GM18502 (cell line): ENCODE results near the gene STAG2.

Source experiments
- ATAC-seq: cut with Tn5 transposase; IDR thresholded peaks from one replicate; pipeline ENCODE4 v1.9.1; 2021; ENCODE audit warnings: mild to moderate bottlenecking; ENCODE audit not compliant: unreplicated experiment, poor library complexity

Gene STAG2

DNA sequence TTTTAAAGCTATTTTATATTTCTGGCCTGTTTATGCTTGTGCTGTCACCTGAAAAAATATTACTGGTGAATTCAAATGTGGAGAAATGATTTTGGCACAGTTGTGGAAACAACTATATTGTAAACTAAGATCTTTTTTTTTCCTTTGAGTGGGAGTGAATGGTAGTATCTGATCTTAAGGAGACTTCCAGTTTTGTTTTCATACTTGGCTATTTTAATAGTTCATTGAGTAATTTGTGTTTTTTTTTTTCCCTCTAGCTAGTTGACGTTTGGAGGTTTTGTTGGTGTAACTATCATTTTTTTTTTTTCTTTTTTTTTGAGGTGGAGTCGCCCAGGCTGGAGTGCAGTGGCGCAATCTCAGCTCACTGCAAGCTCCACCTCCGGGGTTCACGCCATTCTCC is 10.5 kb downstream of the STAG2 start:
- no peak for ATAC-seq

DNA sequence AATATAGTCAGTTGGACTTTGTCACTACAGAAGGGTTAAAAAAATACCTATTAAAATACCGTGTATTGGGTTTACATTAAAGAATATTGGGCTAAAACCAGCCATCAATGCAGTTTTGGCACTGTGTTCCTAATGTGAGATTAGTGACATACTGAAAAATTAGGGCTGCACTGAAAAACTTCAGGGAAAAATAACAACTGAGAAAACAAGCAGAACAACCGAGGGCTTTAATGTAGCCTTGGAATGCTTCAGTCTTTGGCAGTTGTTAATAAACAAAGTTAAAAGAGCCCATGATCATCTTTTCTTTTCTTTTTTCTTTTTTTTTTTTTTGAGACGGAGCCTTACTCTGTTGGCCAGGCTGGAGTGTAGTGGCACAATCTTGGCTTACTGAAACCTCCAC is 12.4 kb downstream of the STAG2 start:
- ATAC-seq, result no peak

DNA sequence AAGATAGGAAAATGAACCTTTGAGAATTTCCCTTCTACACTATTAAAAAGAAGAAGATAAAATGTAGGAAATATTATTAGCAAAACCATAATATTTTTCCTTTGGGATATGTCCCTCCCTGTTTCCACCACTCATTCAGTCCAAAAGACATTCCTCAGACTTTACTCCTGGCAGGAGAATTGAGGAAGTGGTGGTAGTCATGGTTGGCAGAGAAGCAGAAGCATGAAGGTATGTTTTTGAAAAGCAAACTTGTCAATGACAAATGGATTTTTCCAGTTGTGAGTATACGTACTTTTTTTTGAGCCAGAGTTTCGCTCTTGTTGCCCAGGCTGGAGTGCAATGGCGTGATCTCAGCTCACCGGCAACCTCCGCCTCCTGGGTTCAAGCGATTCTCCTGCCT is 13.7 kb downstream of the STAG2 start:
- ATAC-seq, result no peak

DNA sequence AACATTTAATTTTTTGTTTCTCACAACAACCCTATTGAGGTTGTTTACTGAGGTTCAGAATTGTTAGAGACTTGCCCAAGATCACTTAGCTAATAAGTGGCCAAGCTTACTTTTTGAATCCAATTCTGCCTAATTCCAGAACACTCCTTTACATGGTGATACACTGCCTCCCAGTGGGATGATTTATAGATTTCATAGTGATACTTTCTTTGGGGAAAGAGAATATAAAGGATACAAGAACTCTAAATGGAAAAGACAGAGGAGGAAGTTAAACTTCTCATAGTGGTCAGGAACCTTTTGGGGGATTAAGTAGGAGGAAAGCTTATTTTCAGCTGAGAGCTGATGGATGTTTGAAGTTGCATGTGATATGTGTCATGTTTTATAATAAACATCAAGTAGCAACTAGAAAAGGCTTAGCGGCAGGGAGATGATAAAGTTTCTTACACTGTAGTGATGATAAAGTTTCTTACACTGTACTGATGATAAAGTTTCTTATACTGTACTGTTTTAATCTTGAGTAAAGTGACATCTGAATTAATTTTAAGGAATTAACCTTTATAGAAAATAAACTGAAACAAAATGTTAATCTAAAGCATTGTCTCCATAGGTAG is 15.3 kb downstream of the STAG2 start:
- ATAC-seq, result no peak

DNA sequence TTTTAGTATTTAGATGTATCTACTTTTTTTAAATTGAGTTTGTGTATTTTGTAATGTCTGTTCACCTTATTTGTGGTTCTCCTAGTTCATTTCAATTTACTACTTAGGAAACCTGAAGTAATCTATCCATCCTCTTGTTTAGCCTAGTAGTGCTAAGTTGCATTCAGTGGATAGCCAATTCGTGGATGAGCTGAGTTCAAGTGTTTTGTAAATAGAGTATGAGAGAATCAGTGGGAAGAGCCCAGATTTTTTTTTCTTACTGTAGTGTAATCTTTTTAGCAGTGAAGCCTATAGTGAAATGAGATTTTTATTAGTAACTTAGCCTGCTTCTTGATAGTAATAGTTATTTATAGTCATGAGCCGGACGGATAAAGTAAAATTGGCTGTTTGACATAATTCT is 21.7 kb downstream of the STAG2 start:
- ATAC-seq, result no peak

DNA sequence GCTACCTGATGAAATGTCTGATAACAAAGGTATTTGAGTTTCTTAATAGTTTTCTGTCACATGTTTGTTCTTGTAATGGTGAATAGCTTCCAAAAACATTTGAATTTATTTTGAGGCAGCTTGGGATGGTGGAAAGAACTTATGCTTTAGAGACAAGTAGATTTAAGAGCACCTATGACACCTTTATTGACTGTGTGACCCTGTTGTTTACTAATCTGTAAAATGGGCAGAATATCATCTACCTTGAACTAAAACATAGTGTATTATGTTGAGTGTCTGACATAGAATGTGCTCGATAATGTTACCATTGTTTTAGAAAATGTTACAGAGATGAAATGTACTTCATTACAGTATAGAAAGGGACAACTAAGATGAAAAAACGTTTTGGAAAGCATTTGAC is 24.9 kb downstream of the STAG2 start:
- no peak for ATAC-seq

DNA sequence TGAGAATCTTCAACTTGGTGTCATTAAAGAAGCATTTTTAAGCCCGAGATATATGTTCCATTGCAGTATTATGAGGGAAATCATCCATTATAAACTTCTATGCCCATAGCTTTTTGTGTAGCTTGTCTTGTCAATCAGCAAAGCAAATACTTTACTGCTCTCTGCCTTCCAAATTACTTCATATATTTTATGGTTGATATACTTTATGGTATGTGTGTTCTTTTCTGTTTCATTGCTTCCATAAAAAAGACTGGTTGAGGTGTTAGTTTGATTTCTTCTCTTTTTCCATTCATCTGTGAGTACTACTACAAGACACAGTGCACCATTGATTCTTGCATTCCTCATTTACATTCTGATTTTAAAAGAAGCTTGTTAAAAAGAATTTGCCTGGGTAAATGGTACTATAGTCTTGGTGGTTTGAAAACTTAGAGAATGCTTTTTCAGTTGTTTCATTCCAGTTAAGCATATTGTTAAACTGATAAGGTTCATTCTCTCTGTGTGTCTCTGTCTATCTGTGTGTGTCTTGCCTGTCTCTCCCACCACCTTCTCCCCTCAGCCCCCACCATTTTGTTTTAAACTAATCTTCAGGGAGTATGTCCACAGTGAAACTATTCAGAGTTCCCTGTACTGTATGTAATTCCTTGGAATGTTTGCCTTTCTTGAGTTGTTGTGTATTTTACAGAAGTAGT is 27.1 kb downstream of the STAG2 start:
- no peak for ATAC-seq

DNA sequence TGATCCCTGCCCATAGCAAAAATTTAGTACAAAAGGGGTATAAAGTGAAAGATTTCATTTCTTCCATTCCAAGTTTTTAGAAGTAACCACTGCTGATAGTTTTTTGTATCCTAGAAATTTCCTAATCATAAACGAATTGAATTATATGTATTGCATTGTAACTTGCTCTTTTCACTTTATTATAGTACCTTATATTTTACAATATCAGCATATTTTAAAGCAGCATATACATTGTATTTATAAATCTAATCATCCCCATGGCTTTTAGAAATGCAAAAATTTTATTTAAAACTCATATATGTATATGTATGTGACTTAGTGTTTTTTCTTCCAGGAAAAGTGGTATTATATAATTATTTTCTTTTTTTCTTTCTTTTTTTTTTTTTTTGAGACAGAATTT is 27.7 kb downstream of the STAG2 start:
- ATAC-seq, result no peak

DNA sequence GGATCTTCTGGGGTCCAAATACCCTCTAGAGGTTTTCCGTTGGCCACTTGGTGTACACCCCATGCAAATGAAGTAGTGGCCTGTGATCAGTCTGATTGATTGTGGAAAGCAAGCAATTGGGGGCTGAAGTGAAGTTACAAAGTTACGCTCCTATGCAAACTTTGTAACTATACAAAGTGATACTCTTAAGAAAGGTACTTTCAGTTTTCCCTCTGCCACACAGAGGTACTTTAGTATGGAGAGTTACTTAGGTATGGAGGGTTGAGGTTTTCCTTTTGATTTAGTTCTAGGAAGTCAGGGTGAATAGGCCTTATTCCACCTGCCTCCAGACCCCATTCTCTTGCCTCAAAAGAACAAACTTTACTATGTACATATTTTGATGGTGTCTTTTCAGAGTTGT is 28.7 kb downstream of the STAG2 start:
- ATAC-seq, result no peak

DNA sequence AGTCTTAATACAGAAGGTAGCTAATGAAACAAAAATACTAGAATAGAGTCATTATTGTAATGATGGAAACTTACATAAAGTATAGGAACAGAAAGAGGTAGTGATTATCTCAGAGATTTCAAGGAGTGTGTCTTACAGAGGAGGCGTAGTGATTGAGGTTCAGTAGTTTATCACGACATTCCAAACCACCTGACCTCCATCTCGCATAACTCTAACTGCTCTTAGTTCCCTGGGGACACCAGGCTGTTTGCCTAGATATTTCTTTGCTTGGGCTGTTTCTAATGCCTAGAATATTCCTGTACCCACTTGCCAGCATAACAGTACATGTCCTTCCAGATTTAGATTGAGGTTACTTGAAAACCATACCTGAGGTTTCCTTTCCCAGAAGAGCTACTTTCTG is 29.1 kb downstream of the STAG2 start:
- ATAC-seq, result no peak

DNA sequence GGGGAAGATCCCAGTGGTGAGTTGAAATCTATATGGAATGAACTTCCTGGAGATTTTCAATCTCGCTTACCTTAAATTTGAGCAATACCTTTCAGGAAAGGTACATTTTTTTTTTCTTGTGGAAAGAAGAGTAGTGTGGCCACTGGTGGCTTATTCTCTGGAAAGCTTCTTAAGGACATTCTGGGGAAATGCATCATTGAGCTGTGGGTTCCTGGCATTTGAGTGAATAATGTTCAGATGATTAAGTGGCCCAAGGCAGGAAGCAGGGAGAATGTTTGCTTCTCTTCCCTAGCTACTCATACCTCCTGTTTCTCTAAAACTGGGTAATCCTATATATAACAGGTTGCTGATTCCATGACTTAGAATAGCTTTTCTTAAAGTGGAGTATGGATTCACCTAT is 31.8 kb downstream of the STAG2 start:
- no peak for ATAC-seq

DNA sequence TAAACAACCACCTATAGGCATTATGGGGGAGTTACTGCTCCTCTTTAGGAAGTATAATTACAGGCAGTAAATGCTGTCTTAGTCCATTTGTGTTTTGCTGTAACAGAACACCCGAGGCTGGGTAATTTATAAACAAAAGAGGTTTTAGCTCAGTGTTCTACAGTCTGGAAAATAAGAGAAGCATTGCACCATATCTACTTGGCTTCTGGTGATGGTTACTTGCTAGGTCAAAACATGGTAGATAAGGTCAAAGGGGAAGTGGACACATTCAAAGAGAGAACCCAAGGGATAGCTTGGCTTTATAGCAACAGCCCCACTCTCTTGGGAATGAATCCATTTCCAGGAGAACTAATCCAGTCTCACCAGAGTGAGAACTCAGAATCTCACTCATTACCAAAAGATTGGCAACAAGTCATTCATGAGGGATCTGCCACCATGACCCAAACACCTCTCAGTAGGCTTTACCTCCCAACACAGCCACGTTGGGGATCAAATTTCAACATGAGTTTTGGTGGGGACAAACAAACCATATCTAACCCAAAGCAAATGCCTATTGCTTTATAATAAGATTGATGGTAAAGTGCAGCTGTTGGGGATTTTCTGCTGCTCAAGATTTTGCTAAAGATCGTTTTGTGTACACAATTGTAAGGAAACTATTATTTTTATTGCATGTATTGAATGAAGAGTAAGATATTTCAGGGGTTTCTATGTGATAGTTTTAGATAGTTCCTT is 32.6 kb downstream of the STAG2 start:
- ATAC-seq, result no peak

DNA sequence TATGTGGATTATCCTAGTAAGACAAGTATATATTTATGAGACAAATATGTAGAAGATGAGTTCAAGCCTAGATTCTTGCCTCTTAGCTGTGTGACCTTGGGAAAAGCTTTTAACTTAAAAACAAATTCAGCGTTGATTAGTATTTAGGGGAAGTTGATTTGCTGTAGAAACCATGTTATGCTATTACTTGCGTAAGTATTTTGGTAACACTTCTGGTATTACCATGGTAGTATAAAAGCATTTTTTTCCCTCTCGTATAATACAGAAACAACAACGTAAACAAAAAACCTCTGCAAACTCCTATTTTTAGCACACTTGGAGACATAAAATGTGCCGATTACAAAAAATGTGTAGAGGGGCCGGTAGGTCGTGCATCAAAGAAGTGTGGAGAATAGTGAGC is 33.2 kb downstream of the STAG2 start:
- no peak for ATAC-seq

DNA sequence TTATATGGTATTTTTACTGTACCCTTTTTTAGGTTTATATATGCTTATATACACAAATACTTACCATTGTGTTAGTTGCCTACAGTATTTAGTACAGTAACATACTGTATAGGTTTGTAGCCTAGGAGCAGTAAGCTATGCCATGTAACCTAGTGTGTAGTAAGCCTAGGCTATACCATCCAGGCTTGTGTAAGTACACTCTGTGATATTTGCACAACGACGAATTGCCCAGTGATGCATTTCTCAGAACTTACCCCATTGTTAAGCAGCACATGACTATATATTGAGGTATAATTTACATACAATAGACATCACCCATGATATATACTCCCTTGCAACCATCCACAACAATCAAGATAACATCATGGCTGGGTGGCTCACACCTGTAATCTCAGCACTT is 40.1 kb downstream of the STAG2 start:
- no peak for ATAC-seq

DNA sequence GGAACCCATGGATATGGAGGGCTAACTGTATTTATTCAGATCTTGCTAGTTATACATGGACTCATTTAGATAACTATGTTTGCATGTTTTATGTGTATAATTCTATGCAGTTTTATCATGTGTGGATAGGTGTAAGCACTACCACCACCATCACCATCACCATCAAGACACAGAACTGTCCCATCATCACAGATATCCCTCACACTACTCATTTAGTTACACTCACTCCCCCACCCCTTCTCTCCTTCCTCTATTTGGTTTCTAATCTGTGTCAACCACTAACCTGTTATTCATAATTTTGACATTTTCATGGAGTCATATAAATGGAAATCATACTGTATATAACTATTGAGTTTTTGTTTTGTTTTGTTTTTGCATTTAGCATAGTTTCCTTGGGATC is 43.7 kb downstream of the STAG2 start:
- ATAC-seq, result no peak

DNA sequence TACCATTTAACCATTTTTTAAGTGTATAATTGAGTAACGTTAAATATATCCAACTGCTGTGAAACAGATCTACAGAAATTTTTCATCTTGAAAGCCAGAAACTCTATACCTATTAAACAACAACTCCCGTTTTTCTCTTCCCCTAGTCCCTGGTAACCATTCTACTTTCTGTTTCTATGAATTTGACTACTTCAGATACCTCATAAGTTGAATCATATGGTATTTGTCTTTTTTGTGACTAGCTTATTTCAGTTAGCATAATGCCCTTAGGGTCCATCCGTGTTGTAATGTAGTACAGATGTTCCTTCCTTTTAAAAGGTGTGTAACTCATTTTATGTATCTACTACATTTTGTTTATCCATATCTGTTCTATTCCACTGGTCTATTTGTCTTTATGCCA is 48.7 kb downstream of the STAG2 start:
- peak; percentile 67 for ATAC-seq

DNA sequence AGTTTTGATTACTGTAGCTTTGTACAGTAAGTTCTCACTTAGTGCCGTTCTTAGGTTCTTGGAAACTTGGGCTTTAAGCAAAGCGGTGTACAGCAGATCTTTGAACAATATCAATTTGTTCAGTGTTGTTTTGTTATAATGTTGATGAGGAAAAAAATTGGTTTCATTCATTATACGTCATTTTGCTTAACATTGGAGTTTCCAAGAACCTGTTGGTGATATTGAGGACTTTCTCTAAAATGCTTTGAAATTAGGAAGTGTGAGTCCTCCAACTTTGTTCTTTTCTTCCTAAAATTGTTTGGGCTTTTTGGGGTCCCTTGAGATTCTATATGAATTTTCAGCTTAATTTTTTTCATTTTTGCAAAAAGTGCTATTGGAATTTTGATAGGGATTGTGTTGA is 49.1 kb downstream of the STAG2 start:
- no peak for ATAC-seq

DNA sequence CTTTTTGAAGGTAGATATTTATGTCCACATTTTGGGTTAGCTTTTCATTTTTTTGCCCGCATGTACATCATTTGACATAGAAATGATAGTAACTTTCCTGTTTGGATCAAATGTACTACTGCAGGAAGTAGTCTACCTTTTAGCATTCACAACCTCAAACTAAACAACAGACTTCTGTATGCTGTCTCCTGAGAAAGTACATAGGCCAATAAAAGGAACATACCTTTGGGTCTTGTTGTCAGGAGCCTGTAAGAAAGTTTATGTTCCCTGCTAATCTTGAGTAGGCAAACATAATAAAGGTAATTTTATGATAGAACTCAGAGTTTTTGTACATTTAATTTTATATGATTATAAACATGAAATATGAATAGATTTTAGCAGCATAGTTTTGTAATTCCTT is 54.2 kb downstream of the STAG2 start:
- no peak for ATAC-seq

DNA sequence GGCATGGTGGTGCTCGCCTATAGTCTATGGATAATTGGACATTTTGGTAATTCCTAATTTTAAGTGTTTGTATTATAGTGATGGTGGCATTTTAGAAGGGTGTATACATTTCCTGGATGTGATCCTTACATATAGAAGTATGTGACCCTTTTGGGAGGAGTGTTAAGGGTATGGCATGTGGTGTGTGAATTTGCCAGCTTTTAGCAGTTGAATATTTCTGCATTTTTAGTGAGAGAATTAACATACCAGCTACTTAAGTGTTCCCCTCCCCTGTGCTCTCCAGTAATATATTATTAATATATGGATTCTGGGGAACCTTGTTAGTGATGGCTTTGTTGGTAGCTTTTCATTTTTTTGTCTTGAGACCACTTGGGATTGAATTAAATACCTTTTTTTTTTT is 55.3 kb downstream of the STAG2 start:
- ATAC-seq, result no peak

DNA sequence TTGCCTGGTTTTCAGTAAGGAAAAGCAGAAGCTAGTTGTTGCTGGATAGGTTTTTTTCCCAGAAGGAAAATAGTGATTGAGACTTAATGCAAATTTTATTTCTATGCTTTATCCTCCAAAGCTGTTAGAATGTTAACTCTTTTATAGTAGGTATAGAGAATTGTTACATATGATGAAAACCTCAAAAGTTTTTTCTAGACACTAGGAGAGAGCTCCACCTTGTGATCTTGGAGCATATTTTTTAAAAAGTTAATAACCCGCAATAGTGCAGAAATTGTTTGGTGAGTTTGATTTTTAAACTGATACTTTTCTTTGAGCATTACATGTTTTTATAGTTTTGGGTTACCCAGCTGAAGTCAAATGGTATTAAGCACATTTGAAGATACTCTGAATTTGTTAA is 56.5 kb downstream of the STAG2 start:
- ATAC-seq, result no peak

DNA sequence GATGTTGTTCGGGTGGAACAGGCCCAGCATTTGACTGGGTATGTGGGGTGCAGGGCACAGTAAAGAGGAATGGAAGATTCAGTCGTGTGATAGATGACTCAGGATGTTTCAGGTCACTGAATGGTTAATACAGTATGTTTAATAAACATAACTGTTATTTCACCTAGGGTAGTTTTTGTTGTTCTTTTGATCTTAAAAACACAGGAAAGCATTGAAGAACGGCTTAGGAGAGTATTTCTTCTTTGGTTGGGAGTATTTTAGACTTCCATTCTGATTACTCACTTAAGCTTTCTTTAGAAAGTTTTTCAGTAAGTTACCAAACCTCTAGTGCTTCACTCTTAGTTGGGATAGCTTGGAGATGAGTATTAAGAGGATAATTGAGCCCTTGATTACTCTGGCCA is 62.3 kb downstream of the STAG2 start:
- no peak for ATAC-seq

DNA sequence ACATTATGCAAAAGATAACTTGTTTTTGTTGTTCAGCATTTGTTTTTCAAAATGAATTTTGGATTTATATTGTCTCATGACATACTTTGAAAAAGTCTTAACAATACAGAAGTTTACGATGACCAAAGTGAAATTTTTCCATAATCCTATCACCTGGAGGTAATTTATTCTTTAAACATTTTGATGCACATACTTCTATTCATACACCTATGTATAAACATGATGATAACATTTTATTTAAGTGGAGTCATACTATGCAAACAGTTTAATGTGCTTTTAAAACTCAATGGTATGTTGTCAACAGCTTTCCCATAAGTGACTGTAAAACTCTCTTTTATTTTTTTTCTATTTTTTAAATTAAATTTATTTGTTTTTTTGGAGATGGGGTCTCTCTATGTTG is 65.0 kb downstream of the STAG2 start:
- ATAC-seq, result no peak
